WI38 (cell line): Measurements from ENCODE around the gene HSPBP1.

Experiments used
- H3K4me3 ChIP-seq: 2 replicates; pipeline ENCODE4 v1.5.1; 2011; ENCODE audit warnings: low read depth, mild to moderate bottlenecking, control low read depth, low read length
- CTCF ChIP-seq: IDR thresholded peaks from 2 replicates; pipeline ENCODE4 v1.5.1; 2012; ENCODE audit warnings: low read depth, mild to moderate bottlenecking, control low read depth, low read length

The HSPBP1 gene

GRCh38 chr19:55230780-55231179 lies 49.1 kb downstream of the HSPBP1 start:
- no peak overlapping the region for H3K4me3 ChIP-seq
- no peak for TF ChIP-seq CTCF

DNA sequence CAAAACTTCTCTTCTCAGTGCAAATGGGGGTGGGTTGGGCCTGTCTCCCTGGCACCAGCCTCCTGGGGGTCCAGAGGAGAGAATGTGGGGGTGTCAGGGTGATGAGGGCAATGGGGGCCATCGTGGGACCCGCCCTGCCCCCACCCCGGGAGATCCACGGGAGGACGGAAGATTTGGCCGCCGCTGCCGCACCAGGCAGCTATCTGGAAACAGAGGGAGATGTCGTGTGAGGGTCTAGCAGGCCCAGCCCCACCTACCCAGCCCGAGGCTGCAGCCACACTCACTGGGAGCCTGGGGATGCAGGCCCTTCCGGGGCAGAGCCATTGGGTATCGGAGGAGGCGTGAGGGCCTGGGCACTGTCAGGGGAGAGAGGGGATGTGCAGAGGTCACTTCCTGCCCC lies 49.6 kb downstream of the HSPBP1 start:
- no peak for TF ChIP-seq CTCF
- H3K4me3 ChIP-seq: no peak overlapping the region

DNA sequence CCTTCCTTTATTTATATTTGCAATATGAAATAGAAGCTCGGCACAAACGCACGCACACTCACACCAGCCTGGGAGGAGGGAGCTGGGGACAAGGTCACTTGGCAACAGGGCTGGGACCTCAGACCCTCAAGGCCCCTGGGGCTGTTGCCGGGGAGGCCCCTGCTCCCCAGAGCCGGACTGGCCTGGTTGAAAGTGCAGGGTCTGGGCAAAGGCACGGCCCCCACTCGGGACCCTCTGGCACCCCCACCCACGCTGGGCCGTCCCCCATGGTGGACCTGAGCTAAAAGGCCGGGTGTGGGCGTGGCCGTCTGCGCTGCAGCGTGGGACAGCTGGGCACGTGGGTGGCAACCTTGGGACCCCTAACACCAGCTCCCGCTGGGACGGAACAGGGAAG lies 50.1 kb downstream of the HSPBP1 start:
- no peak overlapping the region for H3K4me3 ChIP-seq
- TF ChIP-seq CTCF: no peak

DNA sequence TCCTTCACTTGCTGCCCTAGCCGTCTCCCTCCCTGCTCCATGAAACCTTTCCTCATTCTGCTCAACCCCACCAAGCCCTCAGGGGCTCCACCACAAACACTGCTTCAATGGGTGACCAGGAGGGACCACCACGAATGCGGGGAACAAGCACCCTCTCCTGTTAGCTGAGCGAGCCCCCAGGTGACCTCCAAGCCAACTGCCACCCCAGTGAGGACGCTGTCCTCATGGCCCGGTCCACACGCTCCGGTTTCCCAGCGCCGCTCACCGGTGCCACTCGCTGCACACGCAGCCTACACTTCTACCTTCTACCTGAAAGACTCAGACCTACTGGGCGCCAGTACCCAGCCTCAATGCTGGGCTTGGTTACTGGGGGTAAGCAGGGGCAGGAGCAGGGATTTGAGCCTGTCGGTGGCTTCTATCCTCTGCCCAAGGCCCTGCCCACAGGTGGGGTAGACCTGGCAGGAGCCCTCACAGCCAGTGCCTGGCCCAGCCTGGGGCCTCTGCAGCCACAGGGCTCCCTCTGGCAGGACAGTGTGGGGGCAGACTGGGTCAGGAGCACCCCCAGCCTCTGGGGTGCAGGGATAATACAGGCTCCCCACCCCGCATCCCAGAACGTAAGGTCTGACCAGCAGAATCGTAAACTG lies 50.6 kb downstream of the HSPBP1 start:
- TF ChIP-seq CTCF: no peak

DNA sequence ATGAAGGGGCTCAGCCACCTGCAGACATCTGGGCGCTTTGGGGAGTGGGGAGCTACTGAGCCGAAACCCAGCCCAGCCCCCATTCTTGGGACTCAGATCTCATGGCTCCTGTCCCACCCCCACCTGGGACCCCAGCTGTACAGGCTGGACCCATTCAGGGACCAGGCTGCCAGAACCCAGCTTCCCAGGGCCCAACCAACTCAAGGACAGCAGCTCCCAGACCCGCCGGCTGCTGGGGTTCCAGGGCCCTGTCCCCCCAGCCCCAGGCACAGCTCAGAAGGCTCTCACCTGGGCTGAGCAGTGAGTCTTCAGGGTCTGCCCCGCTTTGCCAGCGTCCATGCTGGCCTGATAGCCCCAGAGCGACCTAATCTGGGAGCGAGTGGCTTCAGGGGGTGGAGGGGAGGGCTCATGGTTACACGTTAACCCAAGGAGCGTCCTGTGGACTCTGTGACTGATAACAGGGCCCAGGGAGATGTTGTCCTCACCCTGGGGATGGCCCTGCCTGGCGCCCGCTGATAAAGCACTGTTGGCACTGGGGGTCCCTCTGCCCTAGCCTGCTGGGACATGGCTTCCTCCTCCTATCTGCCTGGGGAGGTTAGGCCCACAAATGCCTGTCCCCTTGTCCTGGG lies 51.4 kb downstream of the HSPBP1 start, which contains the start of gene TMEM86B:
TSS of gene TMEM86B (minus strand) at position 361 of the 629 bp plus-strand sequence. CDS start at position 339, 22 bp downstream.
- TF ChIP-seq CTCF: no peak
- no peak within 1 kb of the TSS for H3K4me3 ChIP-seq

More for the DNA sequence above, 50.6 kb downstream of the HSPBP1 start:
- H3K4me3 ChIP-seq: no peak overlapping the region

- H3K4me3 ChIP-seq: no peak overlapping the region
- TF ChIP-seq CTCF: no peak
Measured at GRCh38 chr19:55228015-55228391, 51.9 kb downstream of the HSPBP1 start.

GRCh38 chr19:55227241-55228014 lies 52.5 kb downstream of the HSPBP1 start:
- TF ChIP-seq CTCF: no peak
- H3K4me3 ChIP-seq: no peak overlapping the region
